ENCODE results near the gene CKS1B. TPM values are rescaled to one million over a fixed set of nuclear protein-coding genes. Genes with fewer than 3 reads are reported as not detected.

The CKS1B gene
- total RNA-seq, 6 experiments from 2014 or later, result 14.9 to 51.7 (median 23.1) TPM

GRCh38 chr1:154937988-154938386, 36.5 kb upstream of the CKS1B start:
- H3K27me3 ChIP-seq, result no peaks in the 10 kb centered on the region
- peaks cover 0 to 25% (median 6%) of the 10 kb centered on the region in 4 donors for H3K4me1 ChIP-seq
- DNase-seq (peak in 1 of 3 donors; percentile 39), ATAC-seq (no peak)
- peak overlapping the region; percentile 99 to 100 (median 99) for H3K27ac ChIP-seq
- no peak for TF ChIP-seq CTCF (IDR thresholded peaks at IDR 0.05)
- TF ChIP-seq POLR2A (IDR thresholded peaks at IDR 0.05), result no peak
- H3K4me3 ChIP-seq, result peak overlapping the region in 2 of 3 donors; percentile 60 to 68
- no peaks in the 10 kb centered on the region for H3K9me3 ChIP-seq
- 82% methylated on average over 5 of the region's 8 CpGs for WGBS (ENCODE audit: insufficient coverage, low coverage, low lambda C conversion rate, missing lambda C conversion rate)
- intact Hi-C loops (cut with DNase I), result no loop called here
- H3K36me3 ChIP-seq, result no peaks in the 10 kb centered on the region

GRCh38 chr1:154938604-154939399, 35.7 kb upstream of the CKS1B start:
- peak in 1 of 3 donors; percentile 40 for DNase-seq
- peaks cover 0 to 28% (median 5%) of the 10 kb centered on the region in 4 donors for H3K4me1 ChIP-seq
- WGBS (ENCODE audit: insufficient coverage, low coverage, low lambda C conversion rate, missing lambda C conversion rate), result 92% methylated on average over 6 of the region's 7 CpGs

GRCh38 chr1:154940213-154940560, 34.3 kb upstream of the CKS1B start:
- no peaks in the 10 kb centered on the region for H3K9me3 ChIP-seq
- WGBS (ENCODE audit: insufficient coverage, low coverage, low lambda C conversion rate, missing lambda C conversion rate), result no CpG with 5 or more reads among the region's 1 CpG
- intact Hi-C loops (cut with DNase I), result no loop called here
- no peak overlapping the region for H3K4me3 ChIP-seq
- no peak overlapping the region for H3K27ac ChIP-seq
- TF ChIP-seq POLR2A (IDR thresholded peaks at IDR 0.05), result no peak
- no peak for TF ChIP-seq CTCF (IDR thresholded peaks at IDR 0.05)
- H3K4me1 ChIP-seq, result peaks cover 0 to 42% (median 12%) of the 10 kb centered on the region in 4 donors
- no peaks in the 10 kb centered on the region for H3K27me3 ChIP-seq
- no peaks in the 10 kb centered on the region for H3K36me3 ChIP-seq
- ATAC-seq (no peak), DNase-seq (no peak)

More at GRCh38 chr1:154938604-154939399, 35.7 kb upstream of the CKS1B start:
- Histone ChIP-seq H3K27me3 (no peaks in the 10 kb centered on the region), H3K27ac (peak overlapping the region in 2 of 3 donors; percentile 99 to 100), H3K36me3 (no peaks in the 10 kb centered on the region), H3K4me3 (no peak overlapping the region), H3K9me3 (no peaks in the 10 kb centered on the region)
- TF ChIP-seq CTCF (IDR thresholded peaks at IDR 0.05) (no peak), POLR2A (IDR thresholded peaks at IDR 0.05) (no peak)
- intact Hi-C loops (cut with DNase I), result no loop called here
- no peak for ATAC-seq

GRCh38 chr1:154940651-154941194, 33.8 kb upstream of the CKS1B start:
- DNase-seq, result no peak
- WGBS (ENCODE audit: insufficient coverage, low coverage, low lambda C conversion rate, missing lambda C conversion rate), result 86% methylated on average over 8 of the region's 8 CpGs
- no peak overlapping the region for H3K4me3 ChIP-seq
- TF ChIP-seq POLR2A (IDR thresholded peaks at IDR 0.05) (no peak), CTCF (IDR thresholded peaks at IDR 0.05) (no peak)
- no peak for ATAC-seq
- H3K27me3 ChIP-seq, result no peaks in the 10 kb centered on the region
- intact Hi-C loops (cut with DNase I), result no loop called here
- no peak overlapping the region for H3K27ac ChIP-seq
- H3K4me1 ChIP-seq, result peaks cover 0 to 39% (median 12%) of the 10 kb centered on the region in 4 donors
- H3K9me3 ChIP-seq, result no peaks in the 10 kb centered on the region
- no peaks in the 10 kb centered on the region for H3K36me3 ChIP-seq
